ENCODE results near the gene ADAM33.
A peak's percentile ranks its signal among the peaks of the same experiment; 100 is the strongest.

Gene ADAM33

GRCh38 chr20:3710011-3710466, 28.2 kb upstream of the ADAM33 start:
- DNase-seq (ENCODE audit: low read depth, low spot score), result no peak

GRCh38 chr20:3707508-3707899, 25.7 kb upstream of the ADAM33 start:
- no peak for DNase-seq (ENCODE audit: low read depth, low spot score)

GRCh38 chr20:3706774-3707507, 25.1 kb upstream of the ADAM33 start:
- peak; percentile 66 for DNase-seq (ENCODE audit: low read depth, low spot score)

- DNase-seq (ENCODE audit: low read depth, low spot score), result no peak
These were observed 24.3 kb upstream of the ADAM33 start for GRCh38 chr20:3705970-3706739.

GRCh38 chr20:3705491-3705969, 23.7 kb upstream of the ADAM33 start:
- DNase-seq (ENCODE audit: low read depth, low spot score), result no peak

GRCh38 chr20:3704087-3704486, 22.3 kb upstream of the ADAM33 start:
- no peak for DNase-seq (ENCODE audit: low read depth, low spot score)

GRCh38 chr20:3702611-3703391, 21.0 kb upstream of the ADAM33 start:
- DNase-seq (ENCODE audit: low read depth, low spot score), result no peak

GRCh38 chr20:3701061-3701998, 19.5 kb upstream of the ADAM33 start:
- no peak for DNase-seq (ENCODE audit: low read depth, low spot score)

- no peak for DNase-seq (ENCODE audit: low read depth, low spot score)
These were observed 17.2 kb upstream of the ADAM33 start for GRCh38 chr20:3699037-3699436.

- no peak for DNase-seq (ENCODE audit: low read depth, low spot score)
These were observed 16.8 kb upstream of the ADAM33 start for GRCh38 chr20:3698591-3699001.

GRCh38 chr20:3697588-3698305, 15.9 kb upstream of the ADAM33 start:
- DNase-seq (ENCODE audit: low read depth, low spot score), result no peak

- DNase-seq (ENCODE audit: low read depth, low spot score), result no peak
These were observed 15.2 kb upstream of the ADAM33 start for GRCh38 chr20:3696745-3697587.

- DNase-seq (ENCODE audit: low read depth, low spot score), result no peak
These were observed 14.4 kb upstream of the ADAM33 start for GRCh38 chr20:3696200-3696599.

GRCh38 chr20:3694864-3695263, 13.1 kb upstream of the ADAM33 start:
- DNase-seq (ENCODE audit: low read depth, low spot score), result no peak

- DNase-seq (ENCODE audit: low read depth, low spot score), result no peak
These were observed 11.6 kb upstream of the ADAM33 start for GRCh38 chr20:3693376-3693775.

GRCh38 chr20:3692706-3693294, 11.0 kb upstream of the ADAM33 start:
- no peak for DNase-seq (ENCODE audit: low read depth, low spot score)

- no peak for DNase-seq (ENCODE audit: low read depth, low spot score)
These were observed 10.1 kb upstream of the ADAM33 start for GRCh38 chr20:3691897-3692296.

- no peak for DNase-seq (ENCODE audit: low read depth, low spot score)
These were observed 9.5 kb upstream of the ADAM33 start for GRCh38 chr20:3691306-3691705.

- no peak for DNase-seq (ENCODE audit: low read depth, low spot score)
These were observed 8.6 kb upstream of the ADAM33 start for GRCh38 chr20:3690413-3690812.

Data from astrocyte of the hippocampus (primary cell).